ENCODE results near the gene PANX1. TPM values are rescaled to one million over a fixed set of nuclear protein-coding genes. Genes with fewer than 3 reads are reported as not detected.
A peak's percentile ranks its signal among the peaks of the same experiment; 100 is the strongest.

Gene PANX1
- total RNA-seq, 1 experiment from 2014 or later, result 62.9 TPM

- TF ChIP-seq EZH2 (IDR thresholded peaks at IDR 0.05; ENCODE audit: low read length, unreplicated experiment), result no peak
- TF ChIP-seq EZH2phosphoT487 (IDR thresholded peaks at IDR 0.05; ENCODE audit: borderline replicate concordance, low read length), result no peak
- TF ChIP-seq, protein P1, sequence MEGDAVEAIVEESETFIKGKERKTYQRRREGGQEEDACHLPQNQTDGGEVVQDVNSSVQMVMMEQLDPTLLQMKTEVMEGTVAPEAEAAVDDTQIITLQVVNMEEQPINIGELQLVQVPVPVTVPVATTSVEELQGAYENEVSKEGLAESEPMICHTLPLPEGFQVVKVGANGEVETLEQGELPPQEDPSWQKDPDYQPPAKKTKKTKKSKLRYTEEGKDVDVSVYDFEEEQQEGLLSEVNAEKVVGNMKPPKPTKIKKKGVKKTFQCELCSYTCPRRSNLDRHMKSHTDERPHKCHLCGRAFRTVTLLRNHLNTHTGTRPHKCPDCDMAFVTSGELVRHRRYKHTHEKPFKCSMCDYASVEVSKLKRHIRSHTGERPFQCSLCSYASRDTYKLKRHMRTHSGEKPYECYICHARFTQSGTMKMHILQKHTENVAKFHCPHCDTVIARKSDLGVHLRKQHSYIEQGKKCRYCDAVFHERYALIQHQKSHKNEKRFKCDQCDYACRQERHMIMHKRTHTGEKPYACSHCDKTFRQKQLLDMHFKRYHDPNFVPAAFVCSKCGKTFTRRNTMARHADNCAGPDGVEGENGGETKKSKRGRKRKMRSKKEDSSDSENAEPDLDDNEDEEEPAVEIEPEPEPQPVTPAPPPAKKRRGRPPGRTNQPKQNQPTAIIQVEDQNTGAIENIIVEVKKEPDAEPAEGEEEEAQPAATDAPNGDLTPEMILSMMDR (conservative IDR thresholded peaks at IDR 0.05; ENCODE audit: low read depth, low read length), result no peak
These were observed 70.1 kb downstream of the PANX1 start for GRCh38 chr11:94198718-94199117.

DNA sequence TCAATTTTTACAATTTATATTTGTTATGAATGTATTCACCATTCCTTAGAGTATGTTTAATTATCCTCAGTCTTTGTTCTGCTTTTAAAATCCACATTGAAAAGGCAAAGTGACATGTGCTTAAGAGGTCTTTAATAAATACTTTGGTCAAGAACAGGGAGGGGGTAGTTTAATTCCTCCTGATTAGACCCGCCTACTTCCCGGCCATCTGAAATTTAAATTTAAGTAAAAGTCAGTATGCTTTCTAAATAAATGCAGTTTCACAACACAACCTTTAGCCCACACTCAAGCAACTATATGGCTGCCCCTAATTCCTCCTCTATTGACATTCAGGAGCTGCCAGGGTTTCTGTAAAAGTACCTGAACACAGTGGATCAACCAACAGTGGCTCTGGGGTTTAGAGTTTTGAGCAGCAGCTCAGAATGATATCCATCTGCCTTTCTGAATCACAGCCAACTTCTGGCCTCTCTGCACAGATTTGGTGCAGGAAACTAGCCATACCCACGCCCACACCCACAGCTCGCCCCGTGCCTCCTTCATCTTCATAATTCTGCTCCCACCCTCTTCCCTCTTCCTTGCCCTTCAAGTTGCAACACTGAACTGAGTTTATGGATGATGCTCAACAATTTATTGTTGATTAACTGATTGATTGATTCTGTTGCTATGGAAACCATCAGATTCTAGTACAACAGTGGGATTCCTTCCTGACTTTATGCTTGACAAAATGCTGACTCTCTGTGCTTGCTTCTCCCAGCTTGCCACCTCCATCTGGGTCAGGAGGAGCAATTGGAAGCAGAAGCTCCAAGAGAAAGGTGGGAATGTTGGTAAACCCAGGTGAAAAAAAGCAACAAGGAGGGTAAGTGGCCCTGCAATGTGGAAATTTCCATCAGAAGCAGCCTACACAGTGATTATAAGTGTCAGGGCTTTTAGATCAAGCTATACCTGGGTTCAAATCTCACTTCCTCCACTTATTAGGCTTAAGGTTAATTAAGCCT lies 70.8 kb downstream of the PANX1 start:
- no peaks in the 10 kb centered on the region for H3K27me3 ChIP-seq (ENCODE audit: low read length)
- H3K4me1 ChIP-seq (ENCODE audit: insufficient read depth, low read length), result peaks cover 7% of the 10 kb centered on the region; the same call in 1 of the 2 replicates
- no peaks in the 10 kb centered on the region for H3K9me3 ChIP-seq (ENCODE audit: low read length)
- no peaks in the 10 kb centered on the region for H3K79me2 ChIP-seq (ENCODE audit: low read length)
- no TSS peak for BruUV-seq (replicated peaks)
- no peak overlapping the region for H2AFZ ChIP-seq (ENCODE audit: low read length)
- H3K4me2 ChIP-seq (ENCODE audit: low read length), result no peak overlapping the region
- no peaks in the 10 kb centered on the region for H3K36me3 ChIP-seq (ENCODE audit: low read depth, low read length)
- DNase-seq (no peak), ATAC-seq (no peak)
- H3F3A ChIP-seq (ENCODE audit: low read length, unreplicated experiment), result no peaks in the 10 kb centered on the region
- H3K4me3 ChIP-seq (ENCODE audit: low read length), result no peak overlapping the region
- CTCF ChIA-PET, result no interaction called here
- no peaks in the 10 kb centered on the region for H3K9me2 ChIP-seq (replicated peaks; ENCODE audit: low read length)
- H3K27ac ChIP-seq (ENCODE audit: low read length), result no peak overlapping the region
- POLR2A ChIA-PET (ENCODE audit: unreplicated experiment), result no interaction called here
- no peak overlapping the region for H3K9ac ChIP-seq (ENCODE audit: low read length)
- no peak for TF ChIP-seq EZH2 (IDR thresholded peaks at IDR 0.05; ENCODE audit: low read length, unreplicated experiment)
- no peak for TF ChIP-seq EZH2phosphoT487 (IDR thresholded peaks at IDR 0.05; ENCODE audit: borderline replicate concordance, low read length)
- TF ChIP-seq, protein P1 (conservative IDR thresholded peaks at IDR 0.05; ENCODE audit: low read depth, low read length), result no peak
- no peaks in the 10 kb centered on the region for H4K20me1 ChIP-seq (ENCODE audit: low read length)
- intact Hi-C loops (cut with micrococcal nuclease), result no loop called here

More at GRCh38 chr11:94198718-94199117, 70.1 kb downstream of the PANX1 start:
- H2AFZ ChIP-seq (ENCODE audit: low read length), result no peak overlapping the region
- no peak overlapping the region for H3K27ac ChIP-seq (ENCODE audit: low read length)
- H3K9ac ChIP-seq (ENCODE audit: low read length), result no peak overlapping the region
- intact Hi-C loops (cut with micrococcal nuclease), result no loop called here
- no peak overlapping the region for H3K4me2 ChIP-seq (ENCODE audit: low read length)
- H3F3A ChIP-seq (ENCODE audit: low read length, unreplicated experiment), result no peaks in the 10 kb centered on the region
- peaks cover 9% of the 10 kb centered on the region for H3K4me1 ChIP-seq (ENCODE audit: insufficient read depth, low read length)
- H3K27me3 ChIP-seq (ENCODE audit: low read length), result no peaks in the 10 kb centered on the region
- no TSS peak for BruUV-seq (replicated peaks)
- H3K4me3 ChIP-seq (ENCODE audit: low read length), result no peak overlapping the region
- ChIA-PET POLR2A (ENCODE audit: unreplicated experiment) (no interaction called here), CTCF (no interaction called here)
- ATAC-seq (no peak), DNase-seq (no peak)
- no peaks in the 10 kb centered on the region for H3K79me2 ChIP-seq (ENCODE audit: low read length)
- H3K36me3 ChIP-seq (ENCODE audit: low read depth, low read length), result no peaks in the 10 kb centered on the region
- no peaks in the 10 kb centered on the region for H3K9me2 ChIP-seq (replicated peaks; ENCODE audit: low read length)
- no peaks in the 10 kb centered on the region for H4K20me1 ChIP-seq (ENCODE audit: low read length)
- no peaks in the 10 kb centered on the region for H3K9me3 ChIP-seq (ENCODE audit: low read length)

DNA sequence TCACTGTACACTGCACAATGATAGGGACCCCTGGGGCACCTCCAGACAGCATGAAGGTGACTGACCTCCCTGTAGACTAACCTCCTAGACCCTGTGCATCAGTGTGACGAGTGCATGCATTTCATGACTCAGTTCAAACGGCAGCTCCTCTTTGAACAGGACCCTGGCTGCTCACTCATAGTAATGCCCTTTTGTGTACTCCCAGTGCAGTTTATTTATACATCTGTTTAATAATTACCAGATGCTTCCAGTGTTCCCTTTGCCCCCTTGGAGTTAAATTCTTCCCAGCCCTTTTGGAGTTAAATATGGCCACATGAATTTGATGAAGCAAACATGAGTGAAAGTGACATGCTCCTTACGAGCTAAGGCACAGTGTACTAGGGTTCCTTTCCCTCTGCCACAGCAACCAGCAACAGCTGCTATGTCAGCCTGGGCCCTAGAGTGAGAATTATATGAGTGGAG lies 72.4 kb downstream of the PANX1 start:
- H3K36me3 ChIP-seq (ENCODE audit: low read depth, low read length), result no peaks in the 10 kb centered on the region
- intact Hi-C loops (cut with micrococcal nuclease), result no loop called here
- DNase-seq, result peak; percentile 26
- H3K27ac ChIP-seq (ENCODE audit: low read length), result no peak overlapping the region
- ATAC-seq, result no peak; the same call in 1 of the 2 replicates
- H3K4me2 ChIP-seq (ENCODE audit: low read length), result no peak overlapping the region
- TF ChIP-seq, protein P1 (conservative IDR thresholded peaks at IDR 0.05; ENCODE audit: low read depth, low read length), result no peak
- TF ChIP-seq EZH2phosphoT487 (IDR thresholded peaks at IDR 0.05; ENCODE audit: borderline replicate concordance, low read length) (no peak), EZH2 (IDR thresholded peaks at IDR 0.05; ENCODE audit: low read length, unreplicated experiment) (no peak)
- no peaks in the 10 kb centered on the region for H3F3A ChIP-seq (ENCODE audit: low read length, unreplicated experiment)
- no peaks in the 10 kb centered on the region for H3K79me2 ChIP-seq (ENCODE audit: low read length)
- H3K27me3 ChIP-seq (ENCODE audit: low read length), result no peaks in the 10 kb centered on the region
- H3K9ac ChIP-seq (ENCODE audit: low read length), result no peak overlapping the region
- BruUV-seq (replicated peaks), result no TSS peak
- H3K4me1 ChIP-seq (ENCODE audit: insufficient read depth, low read length), result peaks cover 7% of the 10 kb centered on the region; the same call in 1 of the 2 replicates
- ChIA-PET CTCF (no interaction called here), POLR2A (ENCODE audit: unreplicated experiment) (no interaction called here)
- no peaks in the 10 kb centered on the region for H4K20me1 ChIP-seq (ENCODE audit: low read length)
- H3K9me3 ChIP-seq (ENCODE audit: low read length), result no peaks in the 10 kb centered on the region
- no peak overlapping the region for H2AFZ ChIP-seq (ENCODE audit: low read length)
- no peaks in the 10 kb centered on the region for H3K9me2 ChIP-seq (replicated peaks; ENCODE audit: low read length)
- H3K4me3 ChIP-seq (ENCODE audit: low read length), result no peak overlapping the region
